Mesenchymal stem cell (in vitro differentiated cells and primary cell): ENCODE results near the gene CASTOR1.

ENCODE experiments used
- DNase-seq: peaks from one replicate; pipeline ENCODE4 v3.0.0-alpha.2; 2013
- H2AFZ ChIP-seq: one replicate; pipeline ENCODE4 v1.6.1; 2013; ENCODE audit warnings: low read depth, mild to moderate bottlenecking, control low read depth, inconsistent platforms, low read length, moderate library complexity
- H2AK5ac ChIP-seq: 2 replicates; pipeline ENCODE4 v1.6.1; 2013; ENCODE audit warnings: low read length, moderate library complexity, mild to moderate bottlenecking, inconsistent platforms; ENCODE audit not compliant: severe bottlenecking
- H2BK120ac ChIP-seq: one replicate; pipeline ENCODE4 v1.6.1; 2013; ENCODE audit warnings: low read depth, mild to moderate bottlenecking, inconsistent platforms, low read length, moderate library complexity
- H2BK12ac ChIP-seq, 2 experiments: one replicate each; pipeline ENCODE4 v1.6.1; 2013; ENCODE audit warnings: inconsistent platforms in 2 of 2, low read length in 2 of 2, mild to moderate bottlenecking in 2 of 2, moderate library complexity in 2 of 2, control low read depth in 1 of 2
- H2BK15ac ChIP-seq: one replicate; pipeline ENCODE4 v1.6.1; 2013; ENCODE audit warnings: mild to moderate bottlenecking, low read depth, inconsistent platforms; ENCODE audit not compliant: poor library complexity, severe bottlenecking
- H2BK5ac ChIP-seq: 2 replicates; pipeline ENCODE4 v1.6.1; 2013; ENCODE audit warnings: low read depth, mild to moderate bottlenecking, low read length, control low read depth, inconsistent platforms; ENCODE audit not compliant: poor library complexity, severe bottlenecking
- H3K14ac ChIP-seq, 2 experiments: one replicate each; pipeline ENCODE4 v1.6.1; 2013; ENCODE audit warnings: inconsistent platforms in 2 of 2, low read length in 2 of 2, control low read depth in 1 of 2, mild to moderate bottlenecking in 1 of 2, moderate library complexity in 1 of 2
- H3K18ac ChIP-seq, 2 experiments: one replicate each; pipeline ENCODE4 v1.6.1; 2013; ENCODE audit warnings: inconsistent platforms in 2 of 2, low read length in 2 of 2, control low read depth in 1 of 2, low read depth in 1 of 2, mild to moderate bottlenecking in 1 of 2
- H3K23ac ChIP-seq, 2 experiments: one replicate each; pipeline ENCODE4 v1.6.1; 2013; ENCODE audit warnings: inconsistent platforms in 2 of 2, low read length in 2 of 2, mild to moderate bottlenecking in 2 of 2, moderate library complexity in 2 of 2, control low read depth in 1 of 2
- H3K27ac ChIP-seq: 2 replicates; pipeline ENCODE4 v1.5.1; 2013; ENCODE audit warnings: mild to moderate bottlenecking, moderate library complexity, low read length, control low read depth, inconsistent platforms; ENCODE audit not compliant: poor library complexity, severe bottlenecking
- H3K27me3 ChIP-seq, 2 experiments: 2 replicates each; pipeline versions ENCODE4 v1.6.1 to v1.7.0; 2013; ENCODE audit warnings: low read length in 2 of 2, mild to moderate bottlenecking in 2 of 2, moderate library complexity in 2 of 2, control low read depth in 1 of 2, inconsistent platforms in 1 of 2; ENCODE audit not compliant: control insufficient read depth in 1 of 2, insufficient read depth in 1 of 2
- H3K36me3 ChIP-seq, 2 experiments: 2 replicates each; pipeline versions ENCODE4 v1.6.1 to v1.7.0; 2013; ENCODE audit warnings: low read length in 2 of 2, control low read depth in 1 of 2, inconsistent platforms in 1 of 2, low read depth in 1 of 2, mild to moderate bottlenecking in 1 of 2; ENCODE audit not compliant: insufficient read depth in 2 of 2, control insufficient read depth in 1 of 2
- H3K4ac ChIP-seq, 2 experiments: one replicate each; pipeline ENCODE4 v1.6.1; 2013; ENCODE audit warnings: inconsistent platforms in 2 of 2, low read length in 2 of 2, mild to moderate bottlenecking in 2 of 2, moderate library complexity in 2 of 2, control low read depth in 1 of 2, low read depth in 1 of 2
- H3K4me1 ChIP-seq: 2 replicates; pipeline ENCODE4 v1.6.1; 2013; ENCODE audit warnings: low read depth, low read length, control low read depth; ENCODE audit not compliant: control insufficient read depth, insufficient read depth
- H3K4me2 ChIP-seq: 2 replicates; pipeline ENCODE4 v1.6.1; 2013; ENCODE audit warnings: low read length, mild to moderate bottlenecking, inconsistent platforms; ENCODE audit not compliant: poor library complexity, severe bottlenecking
- H3K4me3 ChIP-seq, 2 experiments: 2 replicates each; pipeline versions ENCODE4 v1.5.1 to v1.7.0; 2013; ENCODE audit warnings: low read length in 2 of 2, mild to moderate bottlenecking in 2 of 2, control low read depth in 1 of 2, low read depth in 1 of 2; ENCODE audit not compliant: insufficient read depth in 1 of 2
- H3K79me1 ChIP-seq: replicated peaks from 2 replicates; pipeline ENCODE4 v1.6.1; 2013; ENCODE audit warnings: mild to moderate bottlenecking, control low read depth, low read length, inconsistent platforms; ENCODE audit not compliant: poor library complexity, severe bottlenecking
- H3K9ac ChIP-seq: 2 replicates; pipeline ENCODE4 v1.7.0; 2013; ENCODE audit warnings: mild to moderate bottlenecking, low read length, moderate library complexity
- H3K9me3 ChIP-seq: 2 replicates; pipeline ENCODE4 v1.7.0; 2013; ENCODE audit warnings: mild to moderate bottlenecking, low read length; ENCODE audit not compliant: control insufficient read depth
- H4K8ac ChIP-seq: one replicate; pipeline ENCODE4 v1.6.1; 2013; ENCODE audit warnings: inconsistent platforms, mild to moderate bottlenecking, low read length, moderate library complexity
- H4K91ac ChIP-seq: one replicate; pipeline ENCODE4 v1.6.1; 2013; ENCODE audit warnings: mild to moderate bottlenecking, low read length, inconsistent platforms
- WGBS: methylation state at CpG from one replicate; pipeline ENCODE4 v1.1.7; 2013; ENCODE audit warnings: mixed read lengths; 5-methylcytosine and 5-hydroxymethylcytosine counted together

CASTOR1 gene

DNA sequence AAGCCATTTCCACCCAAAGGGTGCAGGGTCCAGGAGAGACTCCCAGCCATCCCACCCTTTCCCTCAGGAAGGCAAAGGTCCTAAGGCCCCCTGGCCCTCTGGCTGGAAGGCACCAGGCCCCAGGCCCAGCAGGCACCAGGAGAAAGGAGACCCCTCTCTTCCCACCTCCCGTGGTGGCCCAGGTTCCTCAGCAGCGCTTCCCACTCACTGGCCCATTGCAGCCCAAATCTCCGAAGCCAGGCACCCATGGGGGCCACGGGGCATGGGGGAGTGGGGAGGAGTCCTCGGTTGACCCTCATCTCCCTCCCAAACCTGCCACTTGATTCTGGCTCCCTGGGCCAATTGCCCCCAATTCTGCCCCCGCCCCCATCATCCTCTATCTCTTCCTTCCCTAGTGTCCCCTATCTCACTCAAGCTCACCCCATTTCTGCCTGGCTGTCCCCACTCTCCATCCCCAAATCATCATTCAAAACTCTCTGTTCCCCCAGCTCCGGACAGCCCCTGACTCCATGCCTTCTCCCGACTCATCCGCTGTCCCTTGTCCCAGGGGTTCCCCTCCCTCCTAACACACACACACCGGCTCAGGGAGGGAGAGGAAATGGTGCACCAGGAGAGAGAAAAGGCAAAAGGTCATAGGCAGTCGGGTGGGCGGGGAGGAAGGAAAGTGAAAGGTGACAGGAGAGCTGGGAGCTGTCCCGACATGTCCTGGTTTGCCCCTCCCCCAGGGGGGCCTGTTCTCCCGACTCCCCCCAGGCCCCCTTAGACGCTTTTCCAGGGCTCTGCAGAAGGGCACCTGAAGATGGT, 43.9 kb downstream of the CASTOR1 start:
- H3K9me3 ChIP-seq: no peaks in the 10 kb centered on the region
- H3K4me1 ChIP-seq: peaks cover 78% of the 10 kb centered on the region
- H3K23ac ChIP-seq: no peak overlapping the region
- H2BK12ac ChIP-seq: peak overlapping the region; percentile 31 to 42
- whole genome bisulfite sequencing: 28% methylated on average over 10 of the region's 15 CpGs
- no peaks in the 10 kb centered on the region for H3K27me3 ChIP-seq
- H3K4me2 ChIP-seq: peak overlapping the region; percentile 64
- peak overlapping the region; percentile 75 for H2BK120ac ChIP-seq
- peak overlapping the region; percentile 97 for H2AK5ac ChIP-seq
- H3K79me1 ChIP-seq: no peaks in the 10 kb centered on the region
- H3K18ac ChIP-seq: peak overlapping the region; percentile 44 to 63
- peak overlapping the region; percentile 95 for H3K27ac ChIP-seq
- H4K91ac ChIP-seq: peak overlapping the region; percentile 62
- no peak overlapping the region for H2AFZ ChIP-seq
- DNase-seq: no peak
- peak overlapping the region; percentile 75 for H2BK15ac ChIP-seq
- H3K14ac ChIP-seq: peak overlapping the region in 1 of 2 experiments; percentile 53
- peak overlapping the region; percentile 95 for H2BK5ac ChIP-seq
- H3K9ac ChIP-seq: peak overlapping the region; percentile 92
- peaks cover 26 to 47% of the 10 kb centered on the region in 2 experiments for H3K36me3 ChIP-seq
- H3K4ac ChIP-seq: peak overlapping the region; percentile 26 to 40
- peak overlapping the region; percentile 64 to 86 for H3K4me3 ChIP-seq
- peak overlapping the region; percentile 52 for H4K8ac ChIP-seq

DNA sequence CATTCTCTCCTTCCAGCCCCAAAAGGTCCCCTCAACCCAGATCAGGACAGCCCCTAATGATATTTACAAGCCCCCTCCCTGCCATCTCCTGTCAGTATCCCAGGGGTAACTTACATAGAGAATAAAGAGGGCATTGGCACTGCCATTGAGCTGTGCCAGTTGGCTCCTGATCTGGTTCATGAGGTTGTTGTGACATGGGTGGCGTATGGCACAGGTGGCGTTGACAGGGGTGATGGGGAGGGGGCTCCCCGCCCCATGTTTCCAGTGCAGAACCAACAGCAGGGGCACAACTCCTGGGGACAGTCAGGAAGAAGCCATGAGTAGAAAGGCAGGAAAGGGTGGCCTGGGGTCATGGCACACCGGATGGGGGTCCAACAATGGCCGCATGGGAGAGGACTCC, 44.7 kb downstream of the CASTOR1 start:
- no peak for DNase-seq
- Histone ChIP-seq H2BK15ac (peak overlapping the region; percentile 13), H3K9me3 (no peaks in the 10 kb centered on the region), H2BK12ac (peak overlapping the region; percentile 1 to 9), H4K91ac (no peak overlapping the region), H3K36me3 (peaks cover 26 to 53% of the 10 kb centered on the region in 2 experiments), H3K27ac (peak overlapping the region; percentile 95), H2BK120ac (peak overlapping the region; percentile 45), H3K18ac (peak overlapping the region; percentile 5), H2AK5ac (peak overlapping the region; percentile 97), H3K79me1 (no peaks in the 10 kb centered on the region), H3K4ac (no peak overlapping the region), H2AFZ (no peak overlapping the region), H3K27me3 (no peaks in the 10 kb centered on the region), H2BK5ac (peak overlapping the region; percentile 95), H4K8ac (no peak overlapping the region), H3K9ac (peak overlapping the region; percentile 92), H3K23ac (no peak overlapping the region), H3K14ac (no peak overlapping the region), H3K4me2 (peak overlapping the region; percentile 64), H3K4me1 (peaks cover 75% of the 10 kb centered on the region), H3K4me3 (peak overlapping the region; percentile 64 to 86)
- WGBS: 99% methylated on average over 5 of the region's 5 CpGs

DNA sequence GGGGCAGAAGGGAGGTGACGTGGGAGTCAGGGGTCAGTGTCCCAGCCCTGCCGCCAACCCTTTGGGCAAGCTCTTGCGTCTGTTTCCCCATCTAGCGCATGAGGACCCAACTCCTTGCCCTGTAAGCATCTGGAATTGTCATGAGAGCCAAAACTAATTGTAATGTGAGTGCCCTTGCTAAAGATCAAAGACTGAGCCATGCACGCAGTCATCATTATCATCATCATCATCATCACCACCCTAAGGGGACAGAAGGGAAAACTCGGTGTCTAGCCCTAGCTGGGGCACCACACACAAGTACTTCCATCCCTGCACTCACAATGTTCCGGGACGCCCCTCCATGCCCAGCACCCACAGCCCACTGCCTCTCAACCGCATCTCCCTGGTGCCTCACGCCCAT, 45.2 kb downstream of the CASTOR1 start:
- Histone ChIP-seq H3K27me3 (no peaks in the 10 kb centered on the region), H3K79me1 (no peaks in the 10 kb centered on the region), H3K9me3 (no peaks in the 10 kb centered on the region), H3K18ac (no peak overlapping the region), H2AFZ (no peak overlapping the region), H3K27ac (peak overlapping the region; percentile 95), H3K4ac (no peak overlapping the region), H2BK5ac (no peak overlapping the region), H3K36me3 (peaks cover 26 to 54% of the 10 kb centered on the region in 2 experiments), H4K8ac (no peak overlapping the region), H3K4me1 (peaks cover 73% of the 10 kb centered on the region), H4K91ac (peak overlapping the region; percentile 9), H2AK5ac (peak overlapping the region; percentile 97), H3K4me3 (peak overlapping the region; percentile 37 to 86), H3K23ac (peak overlapping the region in 1 of 2 experiments; percentile 17), H3K9ac (no peak overlapping the region), H2BK12ac (no peak overlapping the region), H2BK15ac (no peak overlapping the region), H3K14ac (no peak overlapping the region), H3K4me2 (peak overlapping the region; percentile 64), H2BK120ac (no peak overlapping the region)
- DNase-seq: no peak
- 94% methylated on average over 9 of the region's 10 CpGs for WGBS

DNA sequence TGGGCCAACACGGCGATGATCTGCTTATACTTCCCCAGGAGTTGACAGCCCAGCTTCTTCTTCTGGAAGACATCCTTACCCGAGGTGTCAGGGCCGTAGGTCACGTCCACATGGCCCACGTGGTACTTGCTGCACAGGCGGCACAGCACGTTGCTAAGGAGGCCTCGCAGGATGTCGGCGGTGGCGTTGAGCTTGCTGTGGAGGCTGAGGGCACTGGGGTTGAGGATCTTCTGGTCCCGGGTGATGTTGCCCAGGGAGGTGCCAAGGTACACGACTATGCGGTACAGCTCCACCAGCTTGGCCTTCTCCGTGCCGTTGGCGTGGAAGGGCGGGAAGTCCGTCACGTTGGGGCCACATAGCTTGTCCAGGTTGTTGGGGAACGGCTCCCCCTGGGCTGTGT, 45.6 kb downstream of the CASTOR1 start:
- DNase-seq: no peak

More for the DNA sequence above, 45.6 kb downstream of the CASTOR1 start:
- no peak overlapping the region for H3K4ac ChIP-seq
- H3K4me3 ChIP-seq: peak overlapping the region in 1 of 2 experiments; percentile 86
- H3K27me3 ChIP-seq: no peaks in the 10 kb centered on the region
- no peaks in the 10 kb centered on the region for H3K9me3 ChIP-seq
- no peak overlapping the region for H2AFZ ChIP-seq
- peaks cover 73% of the 10 kb centered on the region for H3K4me1 ChIP-seq
- H3K27ac ChIP-seq: peak overlapping the region; percentile 95
- no peak overlapping the region for H2BK5ac ChIP-seq
- peak overlapping the region; percentile 12 for H3K4me2 ChIP-seq
- H3K18ac ChIP-seq: no peak overlapping the region
- H3K14ac ChIP-seq: no peak overlapping the region
- H3K79me1 ChIP-seq: no peaks in the 10 kb centered on the region
- H3K36me3 ChIP-seq: peaks cover 26 to 54% of the 10 kb centered on the region in 2 experiments
- no peak overlapping the region for H4K8ac ChIP-seq
- no peak overlapping the region for H2BK120ac ChIP-seq
- H2BK15ac ChIP-seq: no peak overlapping the region
- 98% methylated on average over 22 of the region's 22 CpGs for WGBS
- H2BK12ac ChIP-seq: no peak overlapping the region
- H4K91ac ChIP-seq: peak overlapping the region; percentile 9
- H2AK5ac ChIP-seq: peak overlapping the region; percentile 97
- no peak overlapping the region for H3K9ac ChIP-seq
- H3K23ac ChIP-seq: no peak overlapping the region
